ENCODE results near the gene CTNNA2. TPM values are rescaled to one million over a fixed set of nuclear protein-coding genes. Genes with fewer than 3 reads are reported as not detected.

The CTNNA2 gene
- total and polyA plus RNA-seq, 7 donors, result 0.03 to 0.36 (median 0.17) TPM; not detected in 4

DNA sequence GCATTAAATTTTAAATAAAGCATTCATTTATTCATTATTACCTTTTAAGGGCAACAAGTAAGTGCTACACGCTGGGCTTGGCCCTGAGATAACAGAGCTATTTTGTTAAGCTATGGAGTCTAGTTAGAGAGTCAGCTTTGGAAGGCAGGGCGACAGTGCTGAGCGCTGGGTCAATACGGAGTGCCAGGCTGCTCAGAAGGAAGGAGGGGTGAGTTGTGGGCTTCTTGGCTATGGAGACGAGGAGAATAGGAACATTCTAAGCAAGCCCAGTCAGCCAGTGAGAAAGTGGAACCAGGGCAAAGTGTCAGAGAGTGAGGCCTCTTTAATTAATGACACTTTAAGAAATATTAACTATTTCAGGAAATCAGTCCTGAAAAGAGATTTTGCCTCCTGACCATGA is 503.3 kb downstream of the CTNNA2 start:
- no peak overlapping the region for H3K4me3 ChIP-seq
- no peak for DNase-seq
- no peak for ATAC-seq
- no peaks in the 10 kb centered on the region for H3K36me3 ChIP-seq (ENCODE audit: insufficient read depth in 1 of 2, low read depth in 1 of 2)
- no peaks in the 10 kb centered on the region for H3K4me1 ChIP-seq
- TF ChIP-seq, protein P1, sequence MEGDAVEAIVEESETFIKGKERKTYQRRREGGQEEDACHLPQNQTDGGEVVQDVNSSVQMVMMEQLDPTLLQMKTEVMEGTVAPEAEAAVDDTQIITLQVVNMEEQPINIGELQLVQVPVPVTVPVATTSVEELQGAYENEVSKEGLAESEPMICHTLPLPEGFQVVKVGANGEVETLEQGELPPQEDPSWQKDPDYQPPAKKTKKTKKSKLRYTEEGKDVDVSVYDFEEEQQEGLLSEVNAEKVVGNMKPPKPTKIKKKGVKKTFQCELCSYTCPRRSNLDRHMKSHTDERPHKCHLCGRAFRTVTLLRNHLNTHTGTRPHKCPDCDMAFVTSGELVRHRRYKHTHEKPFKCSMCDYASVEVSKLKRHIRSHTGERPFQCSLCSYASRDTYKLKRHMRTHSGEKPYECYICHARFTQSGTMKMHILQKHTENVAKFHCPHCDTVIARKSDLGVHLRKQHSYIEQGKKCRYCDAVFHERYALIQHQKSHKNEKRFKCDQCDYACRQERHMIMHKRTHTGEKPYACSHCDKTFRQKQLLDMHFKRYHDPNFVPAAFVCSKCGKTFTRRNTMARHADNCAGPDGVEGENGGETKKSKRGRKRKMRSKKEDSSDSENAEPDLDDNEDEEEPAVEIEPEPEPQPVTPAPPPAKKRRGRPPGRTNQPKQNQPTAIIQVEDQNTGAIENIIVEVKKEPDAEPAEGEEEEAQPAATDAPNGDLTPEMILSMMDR (IDR thresholded peaks at IDR 0.05), result no peak
- WGBS, 3 donors, result 71 to 76% (median 74%) methylated on average over 5 of the region's 5 CpGs
- H3K9me3 ChIP-seq, result no peaks in the 10 kb centered on the region
- no peak overlapping the region for H3K27ac ChIP-seq
- no peaks in the 10 kb centered on the region for H3K27me3 ChIP-seq (ENCODE audit: insufficient read depth in 3 of 3, low read length in 2 of 3)
- intact Hi-C loops (cut with DNase I), result no loop called here

DNA sequence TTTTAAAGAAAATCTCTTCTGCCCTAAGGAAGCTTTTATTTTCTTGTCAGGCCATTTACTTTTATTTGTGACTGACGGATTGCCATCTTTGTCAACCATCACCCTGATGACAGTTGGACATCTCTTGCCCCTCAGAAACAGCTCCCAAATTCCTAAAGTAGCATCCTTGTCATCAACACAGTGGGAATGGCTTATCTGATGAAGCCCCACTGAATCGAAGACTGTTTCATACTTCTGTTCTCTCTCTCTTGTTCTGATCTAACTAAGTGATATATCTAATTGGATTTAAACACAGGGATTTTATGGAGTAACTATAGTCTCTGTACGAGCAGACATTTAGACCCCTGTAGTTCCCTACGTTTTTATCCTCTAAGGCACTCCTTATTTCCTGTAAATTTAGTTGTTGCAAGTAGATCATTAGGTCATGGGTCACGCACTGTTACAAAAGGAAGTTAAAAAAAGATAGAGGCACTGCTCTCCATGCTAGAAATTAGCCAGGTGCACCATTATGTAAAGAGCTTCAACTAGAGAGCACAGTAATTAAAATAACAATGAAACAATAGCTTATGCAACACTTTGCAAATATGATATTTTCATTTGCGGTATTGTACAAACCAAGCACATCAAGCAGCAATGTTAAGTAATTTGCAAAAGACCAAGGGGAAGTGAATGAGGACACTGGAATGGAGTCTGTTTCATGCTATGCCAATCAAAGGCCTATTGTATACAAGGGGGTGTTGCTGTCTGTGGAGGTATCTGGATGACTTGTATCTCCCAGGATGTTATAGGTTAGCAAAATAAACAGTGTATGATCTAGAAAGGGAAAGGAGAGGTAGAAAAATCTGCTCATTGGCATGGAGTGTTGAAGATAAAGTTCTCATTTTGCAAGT is 507.0 kb downstream of the CTNNA2 start:
- WGBS, 3 donors, result 63 to 68% (median 68%) methylated on average over 6 of the region's 6 CpGs
- Histone ChIP-seq H3K9me3 (no peaks in the 10 kb centered on the region), H3K27ac (no peak overlapping the region), H3K36me3 (ENCODE audit: insufficient read depth in 1 of 2, low read depth in 1 of 2) (no peaks in the 10 kb centered on the region), H3K4me3 (no peak overlapping the region), H3K4me1 (no peaks in the 10 kb centered on the region), H3K27me3 (ENCODE audit: insufficient read depth in 3 of 3, low read length in 2 of 3) (no peaks in the 10 kb centered on the region)
- no peak for ATAC-seq
- intact Hi-C loops (cut with DNase I), result no loop called here
- TF ChIP-seq, protein P1 (IDR thresholded peaks at IDR 0.05), result no peak
- DNase-seq, result no peak

DNA sequence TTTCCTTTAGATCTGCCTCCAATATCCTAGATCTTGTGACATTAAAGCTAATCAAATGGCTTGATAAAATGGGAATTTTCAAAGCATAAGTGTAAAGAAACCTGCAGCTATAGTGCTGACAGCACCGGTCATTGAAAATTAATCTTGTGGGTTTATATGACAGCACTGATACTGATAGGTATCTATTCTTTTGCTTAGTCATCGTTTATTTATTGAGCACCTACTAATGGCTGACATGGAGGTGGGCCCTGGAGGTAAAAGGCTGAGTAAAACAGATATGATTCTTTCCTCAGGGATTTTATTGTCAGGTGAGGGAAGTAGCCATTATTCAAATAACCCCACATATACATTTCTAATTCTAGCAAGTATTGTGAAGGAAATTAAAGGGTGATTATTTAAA is 509.2 kb downstream of the CTNNA2 start:
- Histone ChIP-seq H3K4me3 (no peak overlapping the region), H3K4me1 (no peaks in the 10 kb centered on the region), H3K9me3 (no peaks in the 10 kb centered on the region), H3K27me3 (ENCODE audit: insufficient read depth in 3 of 3, low read length in 2 of 3) (no peaks in the 10 kb centered on the region), H3K36me3 (ENCODE audit: insufficient read depth in 1 of 2, low read depth in 1 of 2) (no peaks in the 10 kb centered on the region), H3K27ac (no peak overlapping the region)
- ATAC-seq (no peak), DNase-seq (no peak)
- TF ChIP-seq, protein P1 (IDR thresholded peaks at IDR 0.05), result no peak
- intact Hi-C loops (cut with DNase I), result no loop called here
- WGBS, 3 donors, result 82 to 89% (median 86%) methylated on average over 2 of the region's 2 CpGs

DNA sequence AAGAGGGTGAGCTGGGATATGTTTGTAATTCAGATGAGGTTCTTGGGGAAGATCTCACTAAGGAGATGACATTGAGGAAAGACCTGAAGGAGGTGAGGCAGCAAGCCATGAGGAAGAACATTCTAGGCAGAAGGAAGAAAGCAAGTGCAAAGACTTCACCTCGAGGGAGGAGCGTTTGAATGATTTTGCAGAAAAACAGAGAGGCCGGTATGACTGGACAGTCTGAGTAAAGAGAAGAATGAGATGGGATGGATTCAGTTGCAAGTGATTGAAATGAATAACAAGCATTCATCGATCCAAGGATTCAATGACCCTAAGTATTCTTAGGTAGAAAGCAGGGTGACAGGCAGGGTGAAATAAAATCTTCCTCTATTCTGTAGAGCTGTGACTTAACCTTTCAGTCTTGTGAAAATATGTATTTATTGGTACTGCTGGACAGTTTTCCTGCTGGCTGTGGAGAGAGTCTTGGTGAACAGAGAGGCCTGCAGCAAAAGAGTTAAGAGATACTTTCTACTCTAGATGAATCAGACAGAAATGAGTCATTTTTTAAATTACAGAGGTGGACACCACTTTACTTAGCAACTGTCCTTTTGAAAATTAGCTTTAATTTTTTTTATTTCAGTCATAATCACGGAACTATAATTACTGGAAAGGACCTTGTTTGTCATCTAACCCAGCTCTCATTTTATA is 513.3 kb downstream of the CTNNA2 start:
- intact Hi-C loops (cut with DNase I), result no loop called here

More for the DNA sequence above, 513.3 kb downstream of the CTNNA2 start:
- H3K36me3 ChIP-seq (ENCODE audit: insufficient read depth in 1 of 2, low read depth in 1 of 2), result no peaks in the 10 kb centered on the region
- no peak overlapping the region for H3K27ac ChIP-seq
- DNase-seq (no peak), ATAC-seq (no peak)
- no peaks in the 10 kb centered on the region for H3K4me1 ChIP-seq
- H3K4me3 ChIP-seq, result no peak overlapping the region
- WGBS, 3 donors, result 84 to 90% (median 84%) methylated on average over 5 of the region's 5 CpGs
- H3K27me3 ChIP-seq (ENCODE audit: insufficient read depth in 3 of 3, low read length in 2 of 3), result no peaks in the 10 kb centered on the region
- TF ChIP-seq, protein P1 (IDR thresholded peaks at IDR 0.05), result no peak
- no peaks in the 10 kb centered on the region for H3K9me3 ChIP-seq
